ENCODE results near the gene GLIS2. TPM values are rescaled to one million over a fixed set of nuclear protein-coding genes. Genes with fewer than 3 reads are reported as not detected.

GLIS2 gene
- total RNA-seq, 4 donors from 2014 or later, result 5.7 to 26.9 (median 7.9) TPM

DNA sequence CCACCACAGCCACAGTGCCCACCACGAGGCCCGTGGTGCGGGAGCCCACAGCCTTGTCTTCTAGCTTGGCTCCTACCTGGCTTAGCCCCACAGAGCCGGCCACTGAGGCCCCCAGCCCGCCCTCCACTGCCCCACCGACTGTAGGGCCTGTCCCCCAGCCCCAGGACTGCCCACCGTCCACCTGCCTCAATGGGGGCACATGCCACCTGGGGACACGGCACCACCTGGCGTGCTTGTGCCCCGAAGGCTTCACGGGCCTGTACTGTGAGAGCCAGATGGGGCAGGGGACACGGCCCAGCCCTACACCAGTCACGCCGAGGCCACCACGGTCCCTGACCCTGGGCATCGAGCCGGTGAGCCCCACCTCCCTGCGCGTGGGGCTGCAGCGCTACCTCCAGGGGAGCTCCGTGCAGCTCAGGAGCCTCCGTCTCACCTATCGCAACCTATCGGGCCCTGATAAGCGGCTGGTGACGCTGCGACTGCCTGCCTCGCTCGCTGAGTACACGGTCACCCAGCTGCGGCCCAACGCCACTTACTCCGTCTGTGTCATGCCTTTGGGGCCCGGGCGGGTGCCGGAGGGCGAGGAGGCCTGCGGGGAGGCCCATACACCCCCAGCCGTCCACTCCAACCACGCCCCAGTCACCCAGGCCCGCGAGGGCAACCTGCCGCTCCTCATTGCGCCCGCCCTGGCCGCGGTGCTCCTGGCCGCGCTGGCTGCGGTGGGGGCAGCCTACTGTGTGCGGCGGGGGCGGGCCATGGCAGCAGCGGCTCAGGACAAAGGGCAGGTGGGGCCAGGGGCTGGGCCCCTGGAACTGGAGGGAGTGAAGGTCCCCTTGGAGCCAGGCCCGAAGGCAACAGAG, 66.3 kb downstream of the GLIS2 start:
- no peak overlapping the region for H3K4me3 ChIP-seq
- TF ChIP-seq EP300 (IDR thresholded peaks at IDR 0.05), result no peak
- WGBS, 2 donors (ENCODE audit: low coverage in 1 of 2), result no CpG with 5 or more reads among the region's 55 CpGs

GRCh38 chr16:4382795-4383357, 67.0 kb downstream of the GLIS2 start:
- 100% methylated on average over 3 of the region's 21 CpGs; no CpG with 5 or more reads in 1 of the 2 donors for WGBS, 2 donors (ENCODE audit: low coverage in 1 of 2)
- Histone ChIP-seq H3K4me1 (peaks cover 0 to 68% (median 17%) of the 10 kb centered on the region in 3 donors), H3K9me3 (no peaks in the 10 kb centered on the region), H3K4me3 (no peak overlapping the region), H3K27me3 (no peaks in the 10 kb centered on the region), H3K27ac (peak overlapping the region in 1 of 4 donors; percentile 51), H3K36me3 (peaks cover 0 to 72% of the 10 kb centered on the region in 2 donors)
- no peak for ATAC-seq
- no peak for TF ChIP-seq CTCF (IDR thresholded peaks at IDR 0.05)
- no peak for TF ChIP-seq EP300 (IDR thresholded peaks at IDR 0.05)
- no peak for TF ChIP-seq POLR2A (IDR thresholded peaks at IDR 0.05)
- TF ChIP-seq POLR2AphosphoS5 (IDR thresholded peaks at IDR 0.05), result no peak

More for the DNA sequence above, 66.3 kb downstream of the GLIS2 start:
- Histone ChIP-seq H3K4me1 (peaks cover 0 to 68% (median 24%) of the 10 kb centered on the region in 3 donors), H3K9me3 (no peaks in the 10 kb centered on the region), H3K36me3 (peaks cover 0 to 65% of the 10 kb centered on the region in 2 donors), H3K27me3 (no peaks in the 10 kb centered on the region), H3K27ac (peak overlapping the region in 1 of 4 donors; percentile 36)
- ATAC-seq, result no peak

- Histone ChIP-seq H3K36me3 (peaks cover 0 to 81% of the 10 kb centered on the region in 2 donors), H3K4me3 (no peak overlapping the region), H3K27ac (peak overlapping the region in 1 of 4 donors; percentile 51), H3K4me1 (peaks cover 0 to 68% (median 11%) of the 10 kb centered on the region in 3 donors), H3K27me3 (no peaks in the 10 kb centered on the region), H3K9me3 (no peaks in the 10 kb centered on the region)
- ATAC-seq, result no peak
- 100% methylated on average over 2 of the region's 12 CpGs; no CpG with 5 or more reads in 1 of the 2 donors for WGBS, 2 donors (ENCODE audit: low coverage in 1 of 2)
- TF ChIP-seq EP300 (IDR thresholded peaks at IDR 0.05) (no peak), CTCF (IDR thresholded peaks at IDR 0.05) (no peak), POLR2A (IDR thresholded peaks at IDR 0.05) (no peak), POLR2AphosphoS5 (IDR thresholded peaks at IDR 0.05) (no peak)
These were observed 68.0 kb downstream of the GLIS2 start for GRCh38 chr16:4383591-4384444.

DNA sequence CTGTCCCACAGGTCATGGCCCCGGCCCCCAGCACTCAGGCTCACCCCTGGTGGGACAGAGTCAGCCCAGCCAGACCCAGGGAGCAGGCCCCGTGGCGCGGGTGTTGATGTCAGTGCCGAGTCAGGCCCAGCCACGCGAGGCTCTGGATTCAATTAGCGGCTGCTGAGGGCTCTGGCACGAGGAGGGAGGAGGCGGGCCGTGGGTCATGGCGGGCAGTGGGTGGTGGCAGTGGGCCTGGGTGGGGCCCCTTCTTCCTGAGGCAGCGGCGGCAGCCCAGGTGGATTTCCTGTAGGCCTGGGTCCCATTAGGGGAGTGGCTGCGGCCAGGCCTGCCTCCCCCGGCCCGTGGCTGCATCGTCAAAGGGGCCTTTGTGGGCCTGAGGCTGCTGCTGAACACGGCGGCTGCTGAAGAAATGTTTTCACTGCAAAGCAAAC, 68.7 kb downstream of the GLIS2 start:
- no peaks in the 10 kb centered on the region for H3K27me3 ChIP-seq
- no peak for ATAC-seq
- no peak for TF ChIP-seq CTCF (IDR thresholded peaks at IDR 0.05)
- no peak for TF ChIP-seq POLR2AphosphoS5 (IDR thresholded peaks at IDR 0.05)
- TF ChIP-seq EP300 (IDR thresholded peaks at IDR 0.05), result no peak
- no peak for TF ChIP-seq POLR2A (IDR thresholded peaks at IDR 0.05)
- H3K27ac ChIP-seq, result peak overlapping the region in 2 of 4 donors; percentile 4 to 51
- H3K4me3 ChIP-seq, result no peak overlapping the region
- peaks cover 0 to 86% of the 10 kb centered on the region in 2 donors for H3K36me3 ChIP-seq
- peaks cover 0 to 68% (median 11%) of the 10 kb centered on the region in 3 donors for H3K4me1 ChIP-seq
- H3K9me3 ChIP-seq, result no peaks in the 10 kb centered on the region
- WGBS, 2 donors (ENCODE audit: low coverage in 1 of 2), result no CpG with 5 or more reads among the region's 20 CpGs

Data from gastroesophageal sphincter (tissue), 4 donors.